HCT116 (cell line): Measurements from ENCODE around the gene OR2AT4. TPM values are rescaled to one million over a fixed set of nuclear protein-coding genes. Genes with fewer than 3 reads are reported as not detected.

Experiments
- ATAC-seq: fragments of 200-7000 bp; cut with Tn5 transposase; 2 replicates; pipeline ENCODE4 v1.9.1; 2020; ENCODE audit warnings: mild to moderate bottlenecking, moderate library complexity
- BruUV-seq: library from RNA; stranded (reverse); fragments of 400-500 nt; replicated peaks from 2 replicates; lab custom pipeline; 2021; lab: Mats Ljungman, UMichigan
- CTCF ChIA-PET: fragments of 300-600 bp; sonication (Branson Sonifier 250); formaldehyde crosslinking; loops from one replicate; lab custom pipeline; 2021; ENCODE audit warnings: antibody characterized with exemption; lab: Charles Lee
- POLR2A ChIA-PET: fragments of 300-600, 350-600 bp; sonication (Branson Sonifier 250); formaldehyde crosslinking; loops from one replicate; lab custom pipeline; 2021; ENCODE audit warnings: antibody characterized with exemption; lab: Charles Lee
- RAD21 ChIA-PET, 2 experiments: fragments of 300-600 bp; sonication (Branson Sonifier 250); formaldehyde crosslinking; loops; one replicate each; lab custom pipeline; 2023; ENCODE audit warnings: low total read pairs in 2 of 2; ENCODE audit not compliant: uncharacterized antibody in 2 of 2, unreplicated experiment in 2 of 2, low non-redundant PET in 1 of 2; lab: Charles Lee
- DNase-seq: peaks from one replicate; pipeline ENCODE4 v3.0.0-alpha.2; 2010; ENCODE audit warnings: low read depth, low spot score
- H2AFZ ChIP-seq: fragments of 200-600 bp; shearing (Covaris generic), sonication (generic); 2 replicates; pipeline ENCODE4 v1.6.1; 2017; ENCODE audit warnings: low read depth, mixed run types, mixed read lengths, antibody characterized with exemption, low read length; ENCODE audit not compliant: poor library complexity, severe bottlenecking
- H3K27ac ChIP-seq: 2 replicates; pipeline ENCODE4 v1.5.1; 2012; ENCODE audit warnings: low read depth, low read length
- H3K27me3 ChIP-seq: fragments of 200-600 bp; sonication (generic); 2 replicates; pipeline ENCODE4 v1.6.1; 2016; ENCODE audit warnings: mixed run types, low read length, mixed read lengths; ENCODE audit not compliant: insufficient read depth
- H3K36me3 ChIP-seq, 2 experiments: fragments of 200-500 bp in 1 of 2; fragments of 200-600 bp in 1 of 2; sonication (Bioruptor generic) in 1 of 2; sonication (generic) in 1 of 2; 2 replicates each; pipeline versions ENCODE4 v1.5.1 to v1.6.1; 2014 to 2016; ENCODE audit warnings: low read length in 2 of 2, inconsistent platforms in 1 of 2, mixed read lengths in 1 of 2, mixed run types in 1 of 2; ENCODE audit not compliant: insufficient read depth in 2 of 2, control insufficient read depth in 1 of 2
- H3K4me1 ChIP-seq, 2 experiments: fragments of 200-600 bp in 1 of 2; sonication (generic) in 1 of 2; 2 replicates each; pipeline versions ENCODE4 v1.5.1 to v1.6.1; 2012 to 2017; ENCODE audit warnings: low read length in 2 of 2, inconsistent platforms in 1 of 2, mild to moderate bottlenecking in 1 of 2, mixed read lengths in 1 of 2, mixed run types in 1 of 2, moderate library complexity in 1 of 2; ENCODE audit not compliant: insufficient read depth in 2 of 2, control insufficient read depth in 1 of 2
- H3K4me2 ChIP-seq: fragments of 200-600 bp; sonication (generic); 2 replicates; pipeline ENCODE4 v1.6.1; 2017; ENCODE audit warnings: mixed run types, low read length, mixed read lengths
- H3K4me3 ChIP-seq, 2 experiments: fragments of 200-600 bp in 1 of 2; sonication (generic) in 1 of 2; replicated peaks in 1 of 2; 2 replicates each; pipeline ENCODE4 v1.5.1; 2011 to 2016; ENCODE audit warnings: low read length in 2 of 2, control low read depth in 1 of 2, low read depth in 1 of 2, mild to moderate bottlenecking in 1 of 2, mixed read lengths in 1 of 2, mixed run types in 1 of 2
- H3K79me2 ChIP-seq: fragments of 200-600 bp; sonication (generic); 2 replicates; pipeline ENCODE4 v1.6.1; 2017; ENCODE audit warnings: mild to moderate bottlenecking, mixed run types, low read length, moderate library complexity, mixed read lengths; ENCODE audit not compliant: insufficient read depth
- H3K9ac ChIP-seq: fragments of 200-600 bp; sonication (generic); 2 replicates; pipeline ENCODE4 v1.6.1; 2016; ENCODE audit warnings: low read length, mixed read lengths
- H3K9me2 ChIP-seq: fragments of 200-600 bp; sonication (generic), shearing (Covaris generic); 2 replicates; pipeline ENCODE4 v1.6.1; 2017; ENCODE audit warnings: mixed run types, mild to moderate bottlenecking, moderate library complexity; ENCODE audit not compliant: insufficient read depth
- H3K9me3 ChIP-seq, 2 experiments: fragments of 200-500 bp in 1 of 2; fragments of 200-600 bp in 1 of 2; sonication (Bioruptor generic) in 1 of 2; sonication (generic) in 1 of 2; 2 replicates each; pipeline ENCODE4 v1.6.1; 2014 to 2017; ENCODE audit warnings: low read length in 2 of 2, mixed read lengths in 2 of 2, inconsistent platforms in 1 of 2, low read depth in 1 of 2, mild to moderate bottlenecking in 1 of 2, mixed run types in 1 of 2, moderate library complexity in 1 of 2; ENCODE audit not compliant: control insufficient read depth in 1 of 2, insufficient read depth in 1 of 2
- H4K20me1 ChIP-seq: fragments of 200-600 bp; sonication (generic), shearing (Covaris generic); 2 replicates; pipeline ENCODE4 v1.6.1; 2017; ENCODE audit warnings: mixed run types, mild to moderate bottlenecking, moderate library complexity; ENCODE audit not compliant: insufficient read depth
- CBX3 ChIP-seq: IDR thresholded peaks from 2 replicates; pipeline ENCODE4 v1.6.1; 2012; ENCODE audit warnings: low read depth
- CTCF ChIP-seq, 3 experiments: fragments of 200-600 bp in 1 of 3; sonication (generic) in 1 of 3; IDR thresholded peaks in 2 of 3; conservative IDR thresholded peaks in 1 of 3; 2 replicates each; pipeline ENCODE4 v1.5.1; 2012 to 2017; ENCODE audit warnings: low read depth in 2 of 3, low read length in 2 of 3, antibody characterized with exemption in 1 of 3, borderline replicate concordance in 1 of 3, control low read depth in 1 of 3, mild to moderate bottlenecking in 1 of 3, mixed read lengths in 1 of 3, mixed run types in 1 of 3, moderate library complexity in 1 of 3; ENCODE audit not compliant: insufficient read depth in 1 of 3
- EGR1 ChIP-seq: IDR thresholded peaks from 2 replicates; pipeline ENCODE4 v1.6.1; 2012; ENCODE audit warnings: low read depth
- EZH2 ChIP-seq: fragments of 200-600 bp; sonication (generic); IDR thresholded peaks from 2 replicates; pipeline ENCODE4 v1.6.1; 2017; ENCODE audit warnings: antibody characterized with exemption, mixed run types
- EZH2phosphoT487 ChIP-seq: fragments of 200-600 bp; IDR thresholded peaks from 2 replicates; pipeline ENCODE4 v1.6.1; 2018; ENCODE audit warnings: antibody characterized with exemption, borderline replicate concordance
- POLR2AphosphoS5 ChIP-seq: IDR thresholded peaks from 2 replicates; pipeline ENCODE4 v1.6.1; 2011; ENCODE audit warnings: mild to moderate bottlenecking, low read depth, low read length, moderate library complexity
- SP1 ChIP-seq: IDR thresholded peaks from 2 replicates; pipeline ENCODE4 v1.6.1; 2012; ENCODE audit warnings: low read depth
- TCF7L2 ChIP-seq: IDR thresholded peaks from 2 replicates; pipeline ENCODE4 v1.7.0; 2011; ENCODE audit warnings: borderline replicate concordance, inconsistent platforms; ENCODE audit not compliant: insufficient read depth, insufficient read length; ENCODE audit errors: extremely low read depth
- YY1 ChIP-seq: IDR thresholded peaks from 2 replicates; pipeline ENCODE4 v1.6.1; 2011; ENCODE audit warnings: low read length, low read depth, moderate library complexity, mild to moderate bottlenecking; ENCODE audit not compliant: insufficient replicate concordance; ENCODE audit errors: extremely low read depth
- intact Hi-C: fragments of 100-400 bp; cut with micrococcal nuclease; formaldehyde crosslinking; loops from 2 replicates; pipeline ENCODE4 v1.10.0; 2022
- total RNA-seq: library from RNA; stranded (reverse); gene quantifications from one replicate; pipeline ENCODE4 v1.2.1, GENCODE V29; 2021; ENCODE audit not compliant: unreplicated experiment
- TF ChIP-seq, protein P1 (sequence below): IDR thresholded peaks from 2 replicates; pipeline ENCODE4 v1.6.1; 2012

Gene OR2AT4
- total RNA-seq, 1 experiment from 2014 or later, result not detected

- TF ChIP-seq TCF7L2, result no peak
Observed at GRCh38 chr11:75059299-75059698, 37.4 kb downstream of the OR2AT4 start (continued).

DNA sequence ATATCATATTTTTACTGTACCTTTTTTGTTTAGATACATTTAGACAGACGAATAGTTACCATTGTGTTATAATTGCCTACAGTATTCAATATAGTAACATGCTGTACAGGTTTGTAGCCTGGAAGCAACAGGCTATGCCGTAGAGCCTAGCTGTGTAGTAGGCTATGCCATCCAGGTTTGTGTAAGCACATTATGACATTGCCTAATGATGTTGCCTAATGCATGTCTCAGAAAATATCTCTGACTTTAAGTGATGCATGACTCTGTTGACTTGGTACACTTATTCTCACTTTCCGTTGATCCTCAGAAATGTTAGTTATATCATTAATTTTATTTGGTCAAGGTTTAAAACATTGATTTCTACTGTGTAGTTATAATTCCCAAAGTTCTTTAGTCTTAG is 39.9 kb downstream of the OR2AT4 start:
- TF ChIP-seq CTCF (IDR thresholded peaks at IDR 0.05 in 2 of 3, conservative IDR thresholded peaks at IDR 0.05 in 1 of 3; ENCODE audit: borderline replicate concordance in 1 of 3, insufficient read depth in 1 of 3, low read depth in 2 of 3, low read length in 2 of 3) (no peak), YY1 (no peak), POLR2AphosphoS5 (no peak), EZH2 (no peak), EGR1 (no peak), CBX3 (no peak), EZH2phosphoT487 (no peak), SP1 (no peak)
- TF ChIP-seq, protein P1, sequence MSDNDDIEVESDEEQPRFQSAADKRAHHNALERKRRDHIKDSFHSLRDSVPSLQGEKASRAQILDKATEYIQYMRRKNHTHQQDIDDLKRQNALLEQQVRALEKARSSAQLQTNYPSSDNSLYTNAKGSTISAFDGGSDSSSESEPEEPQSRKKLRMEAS, result no peak
- no TSS peak for BruUV-seq
- Histone ChIP-seq H3K9me3 (peaks cover 9% of the 10 kb centered on the region in 2 experiments), H3K9me2 (no peaks in the 10 kb centered on the region), H3K36me3 (no peaks in the 10 kb centered on the region), H3K79me2 (no peaks in the 10 kb centered on the region), H3K4me1 (no peaks in the 10 kb centered on the region), H3K9ac (no peak overlapping the region), H3K27ac (no peak overlapping the region), H3K4me3 (no peak overlapping the region), H2AFZ (no peak overlapping the region), H4K20me1 (no peaks in the 10 kb centered on the region), H3K4me2 (no peak overlapping the region), H3K27me3 (no peaks in the 10 kb centered on the region)
- intact Hi-C loops, result no loop called here
- ChIA-PET CTCF (no interaction called here), POLR2A (no interaction called here), RAD21 (no interaction called here)
- DNase-seq (no peak), ATAC-seq (no peak)
